NB4 (cell line): Measurements from ENCODE around the gene KAZN.

Experiments used
- CTCF ChIP-seq: IDR thresholded peaks from one replicate; pipeline ENCODE4 v1.5.1; 2012; ENCODE audit warnings: low read depth, low read length
- MYC ChIP-seq: IDR thresholded peaks from 2 replicates; pipeline ENCODE4 v1.6.1; 2011; ENCODE audit warnings: low read depth, low read length
- POLR2A ChIP-seq: IDR thresholded peaks from 2 replicates; pipeline ENCODE4 v1.6.1; 2011; ENCODE audit warnings: mild to moderate bottlenecking; ENCODE audit not compliant: insufficient read length; ENCODE audit errors: extremely low read depth

- TF ChIP-seq CTCF: no peak
- TF ChIP-seq MYC: no peak
- no peak for TF ChIP-seq POLR2A
Observed at GRCh38 chr1:15065736-15066135, 467.3 kb downstream of the KAZN start.
